PC-3 (cell line): ENCODE measurements around the gene TMEM218. TPM values are rescaled to one million over a fixed set of nuclear protein-coding genes. Genes with fewer than 3 reads are reported as not detected.

Experiments used
- ATAC-seq: fragments of 200-7000 bp; cut with Tn5 transposase; 2 replicates; pipeline ENCODE4 v1.9.1; 2020; ENCODE audit warnings: mild to moderate bottlenecking, moderate library complexity
- BruUV-seq: library from RNA; stranded (reverse); fragments of 400-500 nt; replicated peaks from 2 replicates; lab custom pipeline; 2021; lab: Mats Ljungman, UMichigan
- CTCF ChIA-PET: fragments of 300-600 bp; sonication (Branson Sonifier 250); formaldehyde crosslinking; loops from one replicate; lab custom pipeline; 2022; ENCODE audit warnings: antibody characterized with exemption; lab: Charles Lee
- POLR2A ChIA-PET: fragments of 300-600 bp; sonication (Branson Sonifier 250); formaldehyde crosslinking; loops from one replicate; lab custom pipeline; 2022; ENCODE audit warnings: antibody characterized with exemption; ENCODE audit not compliant: unreplicated experiment; lab: Charles Lee
- DNase-seq: peaks from one replicate; pipeline ENCODE4 v3.0.0-alpha.2; 2015
- H2AFZ ChIP-seq: fragments of 300-600 bp; sonication (generic); 2 replicates; pipeline ENCODE4 v1.6.0; 2016; ENCODE audit warnings: antibody characterized with exemption, low read length
- H3F3A ChIP-seq: fragments of 300-600 bp; sonication (generic); one replicate; pipeline ENCODE4 v1.6.0; 2017; ENCODE audit warnings: antibody characterized with exemption, low read length, control low read depth, mild to moderate bottlenecking; ENCODE audit not compliant: unreplicated experiment
- H3K27ac ChIP-seq: fragments of 300-600 bp; sonication (generic); 2 replicates; pipeline ENCODE4 v1.5.1; 2016; ENCODE audit warnings: mild to moderate bottlenecking, low read length
- H3K27me3 ChIP-seq: fragments of 300-600 bp; sonication (generic); 2 replicates; pipeline ENCODE4 v1.6.1; 2016; ENCODE audit warnings: low read length, mixed read lengths
- H3K36me3 ChIP-seq: fragments of 300-600 bp; sonication (generic); 2 replicates; pipeline ENCODE4 v1.6.1; 2016; ENCODE audit warnings: low read depth, mixed run types, low read length, mixed read lengths
- H3K4me1 ChIP-seq: fragments of 300-600 bp; sonication (generic); 2 replicates; pipeline ENCODE4 v1.5.1; 2016; ENCODE audit warnings: low read length; ENCODE audit not compliant: insufficient read depth
- H3K4me2 ChIP-seq: fragments of 300-600 bp; sonication (generic); 2 replicates; pipeline ENCODE4 v1.6.0; 2016; ENCODE audit warnings: low read length
- H3K4me3 ChIP-seq: fragments of 300-600 bp; sonication (generic); 2 replicates; pipeline ENCODE4 v1.5.1; 2016; ENCODE audit warnings: mild to moderate bottlenecking, low read length, mixed read lengths
- H3K79me2 ChIP-seq: fragments of 300-600 bp; sonication (generic); 2 replicates; pipeline ENCODE4 v1.6.1; 2017; ENCODE audit warnings: low read length, mixed read lengths
- H3K9ac ChIP-seq: fragments of 300-600 bp; sonication (generic); 2 replicates; pipeline ENCODE4 v1.6.0; 2016; ENCODE audit warnings: mild to moderate bottlenecking, low read length
- H3K9me2 ChIP-seq: fragments of 300-600 bp; sonication (generic); replicated peaks from 2 replicates; pipeline ENCODE4 v1.6.1; 2016; ENCODE audit warnings: mixed run types, low read length, mixed read lengths
- H3K9me3 ChIP-seq: fragments of 300-600 bp; sonication (generic); 2 replicates; pipeline ENCODE4 v1.6.1; 2016; ENCODE audit warnings: low read length, mixed read lengths
- H4K20me1 ChIP-seq: fragments of 300-600 bp; sonication (generic); 2 replicates; pipeline ENCODE4 v1.6.1; 2016; ENCODE audit warnings: low read length, mixed read lengths
- EZH2 ChIP-seq: fragments of 300-600 bp; sonication (generic); IDR thresholded peaks from one replicate; pipeline ENCODE4 v1.6.1; 2017; ENCODE audit warnings: antibody characterized with exemption, mild to moderate bottlenecking, low read length; ENCODE audit not compliant: unreplicated experiment
- EZH2phosphoT487 ChIP-seq: fragments of 300-600 bp; sonication (generic); IDR thresholded peaks from 2 replicates; pipeline ENCODE4 v1.6.1; 2018; ENCODE audit warnings: mild to moderate bottlenecking, antibody characterized with exemption, low read length, borderline replicate concordance
- intact Hi-C: fragments of 100-400 bp; cut with micrococcal nuclease; formaldehyde crosslinking; loops from 2 replicates; pipeline ENCODE4 v1.9.0; 2023
- total RNA-seq: library from RNA; depleted of rRNA; stranded (reverse); fragments of >200 nt; gene quantifications from 2 replicates; pipeline ENCODE4 v1.2.3, GENCODE V29; 2014
- TF ChIP-seq, protein P1 (sequence below): fragments of 300-600 bp; sonication (generic); conservative IDR thresholded peaks from 2 replicates; pipeline ENCODE4 v1.5.1; 2017; ENCODE audit warnings: antibody characterized with exemption, low read depth, mild to moderate bottlenecking, low read length

The TMEM218 gene
- total RNA-seq, 1 experiment from 2014 or later = 37.0 TPM

GRCh38 chr11:125075900-125076317 is 35.5 kb downstream of the TMEM218 start:
- Histone ChIP-seq H2AFZ (no peak overlapping the region), H3K4me2 (no peak overlapping the region), H3K4me1 (peaks cover 17% of the 10 kb centered on the region), H3K36me3 (no peaks in the 10 kb centered on the region), H3F3A (no peaks in the 10 kb centered on the region), H4K20me1 (no peaks in the 10 kb centered on the region), H3K27ac (no peak overlapping the region), H3K79me2 (no peaks in the 10 kb centered on the region), H3K4me3 (no peak overlapping the region), H3K9me3 (no peaks in the 10 kb centered on the region), H3K9me2 (no peaks in the 10 kb centered on the region), H3K9ac (0 out of 2 replicates have a peak overlapping the region, but pooled peaks have one; percentile 12), H3K27me3 (no peaks in the 10 kb centered on the region)
- ChIA-PET CTCF (no interaction called here), POLR2A (no interaction called here)
- peak; percentile 35 for DNase-seq
- ATAC-seq = peak; percentile 50
- intact Hi-C loops = no loop called here
- TF ChIP-seq EZH2 (no peak), EZH2phosphoT487 (no peak)
- TF ChIP-seq, protein P1, sequence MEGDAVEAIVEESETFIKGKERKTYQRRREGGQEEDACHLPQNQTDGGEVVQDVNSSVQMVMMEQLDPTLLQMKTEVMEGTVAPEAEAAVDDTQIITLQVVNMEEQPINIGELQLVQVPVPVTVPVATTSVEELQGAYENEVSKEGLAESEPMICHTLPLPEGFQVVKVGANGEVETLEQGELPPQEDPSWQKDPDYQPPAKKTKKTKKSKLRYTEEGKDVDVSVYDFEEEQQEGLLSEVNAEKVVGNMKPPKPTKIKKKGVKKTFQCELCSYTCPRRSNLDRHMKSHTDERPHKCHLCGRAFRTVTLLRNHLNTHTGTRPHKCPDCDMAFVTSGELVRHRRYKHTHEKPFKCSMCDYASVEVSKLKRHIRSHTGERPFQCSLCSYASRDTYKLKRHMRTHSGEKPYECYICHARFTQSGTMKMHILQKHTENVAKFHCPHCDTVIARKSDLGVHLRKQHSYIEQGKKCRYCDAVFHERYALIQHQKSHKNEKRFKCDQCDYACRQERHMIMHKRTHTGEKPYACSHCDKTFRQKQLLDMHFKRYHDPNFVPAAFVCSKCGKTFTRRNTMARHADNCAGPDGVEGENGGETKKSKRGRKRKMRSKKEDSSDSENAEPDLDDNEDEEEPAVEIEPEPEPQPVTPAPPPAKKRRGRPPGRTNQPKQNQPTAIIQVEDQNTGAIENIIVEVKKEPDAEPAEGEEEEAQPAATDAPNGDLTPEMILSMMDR = 0 out of 2 replicates have a peak, but pooled peaks have one; percentile 15
- no TSS peak for BruUV-seq

DNA sequence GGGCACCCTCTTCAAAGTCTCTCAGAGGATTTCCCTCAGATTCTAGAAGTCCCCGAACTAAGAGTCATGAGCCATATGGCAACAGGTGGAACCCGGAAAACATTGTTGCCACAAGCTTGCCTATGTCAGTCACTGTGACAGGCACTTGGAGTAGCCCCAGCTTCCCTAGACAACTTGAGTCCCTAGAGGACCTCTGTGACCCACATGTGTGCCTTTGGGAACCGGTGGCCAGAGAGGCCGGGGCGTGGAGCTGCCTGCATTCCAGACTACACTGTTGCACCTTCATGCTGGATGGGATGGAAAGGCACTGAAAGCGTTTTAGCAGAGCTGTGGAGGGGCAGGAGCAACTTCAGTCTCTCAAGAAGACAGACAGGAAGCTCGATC is 36.2 kb downstream of the TMEM218 start:
- H3K27me3 ChIP-seq = no peaks in the 10 kb centered on the region
- H2AFZ ChIP-seq = no peak overlapping the region
- H3K79me2 ChIP-seq = no peaks in the 10 kb centered on the region
- no peaks in the 10 kb centered on the region for H3K9me3 ChIP-seq
- intact Hi-C loops = no loop called here
- DNase-seq (no peak), ATAC-seq (no peak)
- no peaks in the 10 kb centered on the region for H4K20me1 ChIP-seq
- ChIA-PET POLR2A (no interaction called here), CTCF (no interaction called here)
- H3K4me1 ChIP-seq = peaks cover 24% of the 10 kb centered on the region
- no peaks in the 10 kb centered on the region for H3K9me2 ChIP-seq
- no peak overlapping the region for H3K4me3 ChIP-seq
- H3K4me2 ChIP-seq = no peak overlapping the region
- no peaks in the 10 kb centered on the region for H3F3A ChIP-seq
- no peaks in the 10 kb centered on the region for H3K36me3 ChIP-seq
- no peak overlapping the region for H3K9ac ChIP-seq
- BruUV-seq = no TSS peak
- TF ChIP-seq EZH2phosphoT487 (no peak), EZH2 (no peak)
- TF ChIP-seq, protein P1 = no peak
- H3K27ac ChIP-seq = no peak overlapping the region

GRCh38 chr11:125074511-125075241 is 36.8 kb downstream of the TMEM218 start:
- ChIA-PET CTCF (no interaction called here), POLR2A (no interaction called here)
- no peak overlapping the region for H3K27ac ChIP-seq
- H4K20me1 ChIP-seq = no peaks in the 10 kb centered on the region
- H3K9ac ChIP-seq = no peak overlapping the region
- no peaks in the 10 kb centered on the region for H3K27me3 ChIP-seq
- peaks cover 29% of the 10 kb centered on the region for H3K4me1 ChIP-seq
- no peaks in the 10 kb centered on the region for H3K9me2 ChIP-seq
- TF ChIP-seq EZH2phosphoT487 (no peak), EZH2 (no peak)
- TF ChIP-seq, protein P1 = no peak
- H3F3A ChIP-seq = no peaks in the 10 kb centered on the region
- no peak overlapping the region for H3K4me3 ChIP-seq
- H3K4me2 ChIP-seq = no peak overlapping the region
- H2AFZ ChIP-seq = no peak overlapping the region
- BruUV-seq = no TSS peak
- H3K36me3 ChIP-seq = no peaks in the 10 kb centered on the region
- DNase-seq (no peak), ATAC-seq (no peak)
- no peaks in the 10 kb centered on the region for H3K9me3 ChIP-seq
- H3K79me2 ChIP-seq = no peaks in the 10 kb centered on the region
- intact Hi-C loops = no loop called here
